ENCODE data around the gene NRG4.
"Not testable (repeated sequence)": the region's sequence is repeated elsewhere in the genome, so short reads cannot be mapped to it uniquely, and the experiment has no call there.

- TF ChIP-seq CTCF (IDR thresholded peaks at IDR 0.05; ENCODE audit: low read length); EZH2 (IDR thresholded peaks at IDR 0.05; ENCODE audit: borderline replicate concordance, low read length): not testable (repeated sequence)
These were observed 27.5 kb downstream of the NRG4 start for GRCh38 chr15:75984706-75985105.

Measured in OCI-LY1 (cell line).